Gastrocnemius medialis (tissue), 4 donors: ENCODE measurements around the gene ACSBG1.

ENCODE experiments used
- POLR2A ChIP-seq, 2 donors: fragments of 450-650 bp; IDR thresholded peaks; one replicate each; pipeline ENCODE4 v1.6.1; 2017; ENCODE audit warnings: antibody characterized with exemption in 2 of 2, mild to moderate bottlenecking in 2 of 2, moderate library complexity in 2 of 2
- TF ChIP-seq, protein P1 (sequence below), 5 experiments: fragments of 450-650 bp in 3 of 5; fragments of 200-600 bp in 2 of 5; sonication (generic) in 2 of 5; IDR thresholded peaks in 4 of 5; conservative IDR thresholded peaks in 1 of 5; 1 replicate in 4 of 5; 2 replicates in 1 of 5; pipeline ENCODE4 v1.5.1; 2016 to 2019; ENCODE audit warnings: antibody characterized with exemption in 5 of 5, mild to moderate bottlenecking in 3 of 5, moderate library complexity in 3 of 5

DNA sequence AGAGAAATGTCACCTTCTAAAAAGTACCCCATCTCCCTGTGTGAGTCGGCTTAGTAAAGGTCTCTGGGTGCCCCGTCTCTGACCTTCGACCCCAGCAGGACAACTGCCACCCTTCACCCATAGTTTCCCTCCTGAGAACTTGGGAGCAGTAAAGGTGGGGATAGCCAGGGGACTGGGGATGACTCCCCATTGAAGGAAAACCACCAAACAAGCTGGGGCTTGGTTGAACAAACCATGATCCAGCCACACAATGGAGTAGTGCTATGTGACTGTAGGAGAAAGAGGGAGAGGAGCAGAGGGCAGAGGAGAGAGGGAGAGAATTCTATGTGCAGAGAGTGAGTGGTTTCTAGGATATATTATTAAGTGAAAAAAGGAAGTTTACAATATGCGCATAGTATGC, 51.5 kb downstream of the ACSBG1 start:
- no peak for TF ChIP-seq POLR2A (IDR thresholded peaks at IDR 0.05)
- TF ChIP-seq, protein P1, sequence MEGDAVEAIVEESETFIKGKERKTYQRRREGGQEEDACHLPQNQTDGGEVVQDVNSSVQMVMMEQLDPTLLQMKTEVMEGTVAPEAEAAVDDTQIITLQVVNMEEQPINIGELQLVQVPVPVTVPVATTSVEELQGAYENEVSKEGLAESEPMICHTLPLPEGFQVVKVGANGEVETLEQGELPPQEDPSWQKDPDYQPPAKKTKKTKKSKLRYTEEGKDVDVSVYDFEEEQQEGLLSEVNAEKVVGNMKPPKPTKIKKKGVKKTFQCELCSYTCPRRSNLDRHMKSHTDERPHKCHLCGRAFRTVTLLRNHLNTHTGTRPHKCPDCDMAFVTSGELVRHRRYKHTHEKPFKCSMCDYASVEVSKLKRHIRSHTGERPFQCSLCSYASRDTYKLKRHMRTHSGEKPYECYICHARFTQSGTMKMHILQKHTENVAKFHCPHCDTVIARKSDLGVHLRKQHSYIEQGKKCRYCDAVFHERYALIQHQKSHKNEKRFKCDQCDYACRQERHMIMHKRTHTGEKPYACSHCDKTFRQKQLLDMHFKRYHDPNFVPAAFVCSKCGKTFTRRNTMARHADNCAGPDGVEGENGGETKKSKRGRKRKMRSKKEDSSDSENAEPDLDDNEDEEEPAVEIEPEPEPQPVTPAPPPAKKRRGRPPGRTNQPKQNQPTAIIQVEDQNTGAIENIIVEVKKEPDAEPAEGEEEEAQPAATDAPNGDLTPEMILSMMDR (IDR thresholded peaks at IDR 0.05 in 4 of 5, conservative IDR thresholded peaks at IDR 0.05 in 1 of 5) = no peak
